GM12878 (cell line): ENCODE measurements around the gene COA1. TPM values are rescaled to one million over a fixed set of nuclear protein-coding genes. Genes with fewer than 3 reads are reported as not detected.

Experiments used
- ATAC-seq: fragments of 200-7000 bp; cut with Tn5 transposase; 3 replicates; pipeline ENCODE4 v1.9.1; 2020; ENCODE audit warnings: mild to moderate bottlenecking, moderate library complexity
- BruUV-seq: library from RNA; stranded (reverse); fragments of 400-500 nt; replicated peaks from 2 replicates; lab custom pipeline; 2021; lab: Mats Ljungman, UMichigan
- CTCF ChIA-PET: fragments of 300-600 bp; sonication (Branson Sonifier 250); formaldehyde crosslinking; extraction: SDS; loops from one replicate; lab custom pipeline; 2021; ENCODE audit warnings: inconsistent platforms; lab: Yijun Ruan, JAX
- POLR2A ChIA-PET: fragments of 350-600 bp; formaldehyde crosslinking; extraction: SDS; loops from one replicate; lab custom pipeline; 2021; ENCODE audit warnings: inconsistent platforms; lab: Charles Lee
- RAD21 ChIA-PET: fragments of 300-600 bp; sonication (Branson Sonifier 250); formaldehyde crosslinking; loops from one replicate; lab custom pipeline; 2023; ENCODE audit warnings: antibody characterized with exemption; ENCODE audit not compliant: unreplicated experiment; lab: Charles Lee
- SMC1A ChIA-PET: fragments of 300-600 bp; sonication (Branson Sonifier 250); formaldehyde crosslinking; loops from one replicate; lab custom pipeline; 2023; ENCODE audit not compliant: unreplicated experiment, uncharacterized antibody; lab: Charles Lee
- DNase-seq: peaks from one replicate; pipeline ENCODE4 v3.0.0-alpha.2; 2011; ENCODE audit warnings: low read depth, low spot score
- FAIRE-seq: peaks from 3 replicates; lab custom pipeline; 2011; peaks lifted over from hg19 to GRCh38; lab: Jason Lieb, UNC
- H2AFZ ChIP-seq: 2 replicates; pipeline ENCODE4 v1.6.0; 2011; ENCODE audit warnings: low read depth, low read length, control low read depth; ENCODE audit not compliant: control insufficient read depth
- H3K27ac ChIP-seq: 2 replicates; pipeline ENCODE4 v1.5.1; 2011; ENCODE audit warnings: control low read depth; ENCODE audit not compliant: control insufficient read depth, insufficient read depth
- H3K27me3 ChIP-seq, 2 experiments: replicated peaks in 1 of 2; 2 replicates each; pipeline versions ENCODE4 v1.6.0 to v1.6.1; 2011; ENCODE audit warnings: low read length in 1 of 2; ENCODE audit not compliant: control insufficient read depth in 2 of 2, insufficient read depth in 2 of 2
- H3K36me3 ChIP-seq, 2 experiments: 2 replicates each; pipeline ENCODE4 v1.5.1; 2011; ENCODE audit warnings: low read length in 1 of 2; ENCODE audit not compliant: control insufficient read depth in 2 of 2, insufficient read depth in 2 of 2
- H3K4me1 ChIP-seq: 2 replicates; pipeline ENCODE4 v1.6.1; 2011; ENCODE audit warnings: mild to moderate bottlenecking, low read length, moderate library complexity, mixed read lengths; ENCODE audit not compliant: control insufficient read depth, insufficient read depth
- H3K4me2 ChIP-seq: 2 replicates; pipeline ENCODE4 v1.6.0; 2011; ENCODE audit warnings: control low read depth; ENCODE audit not compliant: control insufficient read depth, insufficient read depth
- H3K4me3 ChIP-seq: fragments of 200-600 bp; sonication (generic); 2 replicates; pipeline ENCODE4 v1.5.1; 2016
- H3K79me2 ChIP-seq: 2 replicates; pipeline ENCODE4 v1.6.0; 2011; ENCODE audit warnings: low read length; ENCODE audit not compliant: control insufficient read depth, insufficient read depth
- H3K9ac ChIP-seq: 2 replicates; pipeline ENCODE4 v1.8.0; 2011; ENCODE audit warnings: low read length, control low read depth, mixed read lengths; ENCODE audit not compliant: control insufficient read depth, insufficient read depth
- H3K9me3 ChIP-seq: replicated peaks from 3 replicates; pipeline ENCODE4 v1.5.1; 2011; ENCODE audit warnings: mild to moderate bottlenecking, low read length; ENCODE audit not compliant: control insufficient read depth, insufficient read depth
- H4K20me1 ChIP-seq: 2 replicates; pipeline ENCODE4 v1.6.0; 2011; ENCODE audit not compliant: control insufficient read depth, insufficient read depth
- ASH2L ChIP-seq: fragments of 300-600, 200-600 bp; sonication (generic); IDR thresholded peaks from 2 replicates; pipeline ENCODE4 v1.6.1; 2017; ENCODE audit warnings: low read depth, mild to moderate bottlenecking, borderline replicate concordance
- DPF2 ChIP-seq: fragments of 450-650 bp; IDR thresholded peaks from 2 replicates; pipeline ENCODE4 v1.6.1; 2017; ENCODE audit warnings: mild to moderate bottlenecking
- FOS ChIP-seq: IDR thresholded peaks from 3 replicates; pipeline ENCODE4 v1.6.1; 2011; ENCODE audit warnings: borderline replicate concordance; ENCODE audit not compliant: insufficient read length; ENCODE audit errors: extremely low read depth
- JUND ChIP-seq: IDR thresholded peaks from 2 replicates; pipeline ENCODE4 v1.6.1; 2012; ENCODE audit warnings: low read depth, mild to moderate bottlenecking, low read length, improper control_type of control experiment, moderate library complexity
- NFIC ChIP-seq: IDR thresholded peaks from 2 replicates; pipeline ENCODE4 v1.6.1; 2012; ENCODE audit warnings: low read depth, mild to moderate bottlenecking, inconsistent platforms, low read length, moderate library complexity
- NFXL1 ChIP-seq: fragments of 450-650 bp; IDR thresholded peaks from 2 replicates; pipeline ENCODE4 v1.6.1; 2017; ENCODE audit warnings: antibody characterized with exemption, mild to moderate bottlenecking, borderline replicate concordance
- NFYB ChIP-seq: IDR thresholded peaks from 2 replicates; pipeline ENCODE4 v1.6.1; 2011; ENCODE audit warnings: low read depth, mild to moderate bottlenecking, low read length, improper control_type of control experiment, moderate library complexity; ENCODE audit not compliant: insufficient read depth
- NR2C1 ChIP-seq: fragments of 450-650 bp; IDR thresholded peaks from 2 replicates; pipeline ENCODE4 v1.6.1; 2017; ENCODE audit warnings: antibody characterized with exemption, mild to moderate bottlenecking, moderate library complexity
- PML ChIP-seq: IDR thresholded peaks from 2 replicates; pipeline ENCODE4 v1.6.1; 2012; ENCODE audit warnings: low read length, inconsistent platforms
- POU2F2 ChIP-seq: IDR thresholded peaks from 3 replicates; pipeline ENCODE4 v1.6.1; 2011; ENCODE audit warnings: low read depth, mild to moderate bottlenecking, low read length, borderline replicate concordance
- RELA ChIP-seq: fragments of 450-650 bp; IDR thresholded peaks from 2 replicates; pipeline ENCODE4 v1.8.0; 2014; ENCODE audit warnings: borderline replicate concordance; ENCODE audit not compliant: partially characterized antibody
- SMARCA5 ChIP-seq: fragments of 450-650 bp; IDR thresholded peaks from 2 replicates; pipeline ENCODE4 v1.6.1; 2017; ENCODE audit warnings: mild to moderate bottlenecking
- SP1 ChIP-seq: IDR thresholded peaks from one replicate; pipeline ENCODE4 v1.6.1; 2011; ENCODE audit warnings: low read depth, low read length
- SUPT20H ChIP-seq: IDR thresholded peaks from 2 replicates; pipeline ENCODE4 v1.6.1; 2011; ENCODE audit warnings: low read depth, mild to moderate bottlenecking, low read length, moderate library complexity, borderline replicate concordance; ENCODE audit not compliant: control insufficient read depth
- TCF12 ChIP-seq: IDR thresholded peaks from 2 replicates; pipeline ENCODE4 v1.6.1; 2011; ENCODE audit warnings: low read depth, mild to moderate bottlenecking, low read length
- in situ Hi-C: fragments of 300-500 bp; cut with MboI; formaldehyde crosslinking; loops from 9 replicates; pipeline ENCODE4 v1.14.3; 2018; ENCODE audit warnings: mixed read lengths
- intact Hi-C: fragments of 100-400 bp; cut with micrococcal nuclease; formaldehyde crosslinking; loops from one replicate; pipeline ENCODE4 v1.14.2; 2022; ENCODE audit not compliant: unreplicated experiment
- polyA plus RNA-seq, 11 experiments: library from polyadenylated mRNA; depleted of rRNA in 4 of 11; unstranded in 6 of 11; stranded (reverse) in 5 of 11; fragments of >200 nt; fragmentation: Nextera tagmentation in 4 of 11; fragmentation: Illumina TruSeq in 1 of 11; extraction: Ambion mirVana in 4 of 11; extraction: Trizol in 1 of 11; gene quantifications; 1 replicate in 1 of 11; 2 replicates in 10 of 11; pipeline versions ENCODE4 v1.2.1 to v1.2.3, GENCODE V29; 2011 to 2016; ENCODE audit warnings: inconsistent platforms in 2 of 11, missing spikeins in 2 of 11, low read depth in 1 of 11
- total RNA-seq, 4 experiments: library from RNA; depleted of rRNA in 3 of 4; stranded (reverse); fragments of >200 nt in 3 of 4; fragmentation: Illumina TruSeq in 1 of 4; extraction: Trizol in 1 of 4; gene quantifications; 2 replicates each; pipeline versions ENCODE4 v1.2.1 to v1.2.3, GENCODE V29; 2013 to 2021
- TF ChIP-seq, protein P1 (sequence below): fragments of 450-650 bp; IDR thresholded peaks from 2 replicates; pipeline ENCODE4 v1.6.1; 2016; ENCODE audit warnings: mild to moderate bottlenecking
- TF ChIP-seq, protein P2 (sequence below): fragments of 150-350 bp; IDR thresholded peaks from 2 replicates; pipeline ENCODE4 v1.6.1; 2014; ENCODE audit warnings: mild to moderate bottlenecking, low read depth, low read length

COA1 gene
- total and polyA plus RNA-seq, 10 of the 15 experiments (the other 5 are each of a cell fraction or from before 2014, with no cell fraction given), result 83.1 to 258 (median 111) TPM

DNA sequence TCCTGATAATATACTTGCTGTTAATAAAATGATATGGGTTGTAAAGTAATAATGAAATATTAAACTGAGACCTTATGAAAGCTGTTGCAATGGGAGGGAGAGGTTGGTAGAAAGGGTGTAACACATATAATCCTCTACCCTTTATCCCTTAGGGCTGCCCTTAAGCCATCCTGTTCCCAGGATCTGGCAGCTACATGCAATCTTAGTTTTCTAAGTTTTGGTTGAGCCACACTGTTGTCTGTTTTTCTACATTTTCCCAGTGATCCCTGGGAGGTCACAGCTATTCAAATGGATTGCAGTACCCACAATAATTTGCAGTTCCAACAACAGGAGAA, 6.3 kb downstream of the COA1 start:
- FAIRE-seq (no peak), ATAC-seq (no peak), DNase-seq (no peak)
- Histone ChIP-seq H3K4me3 (no peak overlapping the region), H3K79me2 (peaks cover 91% of the 10 kb centered on the region), H3K27me3 (no peaks in the 10 kb centered on the region), H2AFZ (no peak overlapping the region), H3K36me3 (peaks cover 0 to 4% of the 10 kb centered on the region in 2 experiments; a peak in 1 of 4 replicates), H3K9me3 (peaks cover 2% of the 10 kb centered on the region), H3K27ac (no peak overlapping the region), H3K4me2 (no peak overlapping the region; the same call in 1 of the 2 replicates), H4K20me1 (no peaks in the 10 kb centered on the region; the same call in 1 of the 2 replicates), H3K9ac (no peak overlapping the region), H3K4me1 (no peaks in the 10 kb centered on the region)
- BruUV-seq, result no TSS peak
- intact Hi-C loops, result loop anchor here (5.0 to 10.0 kb wide), 2 partner anchors 266 to 788 kb away; partner anchors contain the start of genes MRPL32 and PSMA2
- ChIA-PET RAD21 (interaction anchor here (1.0 to 6.8 kb wide), 11 partner anchors 13 to 788 kb away, joined by 3 to 150 read pairs (median 8); partner anchors contain the start of genes BLVRA and STK17A), SMC1A (interaction anchor here (0.8 to 5.9 kb wide), 11 partner anchors 11 to 268 kb away, joined by 3 to 99 read pairs (median 7); partner anchors contain the start of gene STK17A), CTCF (interaction anchor here (0.6 to 7.6 kb wide), 15 partner anchors 19 to 279 kb away, joined by 3 to 169 read pairs (median 6); partner anchors contain the start of gene STK17A), POLR2A (interaction anchor here (0.9 to 2.8 kb wide), 4 partner anchors 10 to 141 kb away, joined by 4 to 10 read pairs (median 4); partner anchors contain the start of gene STK17A)
- TF ChIP-seq SUPT20H (no peak), ASH2L (no peak), NFYB (no peak), DPF2 (no peak), NR2C1 (no peak), TCF12 (no peak), SP1 (no peak), SMARCA5 (no peak), JUND (no peak), FOS (no peak), NFXL1 (no peak), NFIC (no peak), PML (no peak), RELA (no peak), POU2F2 (no peak)
- TF ChIP-seq, protein P1, sequence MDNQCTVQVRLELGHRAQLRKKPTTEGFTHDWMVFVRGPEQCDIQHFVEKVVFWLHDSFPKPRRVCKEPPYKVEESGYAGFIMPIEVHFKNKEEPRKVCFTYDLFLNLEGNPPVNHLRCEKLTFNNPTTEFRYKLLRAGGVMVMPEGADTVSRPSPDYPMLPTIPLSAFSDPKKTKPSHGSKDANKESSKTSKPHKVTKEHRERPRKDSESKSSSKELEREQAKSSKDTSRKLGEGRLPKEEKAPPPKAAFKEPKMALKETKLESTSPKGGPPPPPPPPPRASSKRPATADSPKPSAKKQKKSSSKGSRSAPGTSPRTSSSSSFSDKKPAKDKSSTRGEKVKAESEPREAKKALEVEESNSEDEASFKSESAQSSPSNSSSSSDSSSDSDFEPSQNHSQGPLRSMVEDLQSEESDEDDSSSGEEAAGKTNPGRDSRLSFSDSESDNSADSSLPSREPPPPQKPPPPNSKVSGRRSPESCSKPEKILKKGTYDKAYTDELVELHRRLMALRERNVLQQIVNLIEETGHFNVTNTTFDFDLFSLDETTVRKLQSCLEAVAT, result no peak
- TF ChIP-seq, protein P2, sequence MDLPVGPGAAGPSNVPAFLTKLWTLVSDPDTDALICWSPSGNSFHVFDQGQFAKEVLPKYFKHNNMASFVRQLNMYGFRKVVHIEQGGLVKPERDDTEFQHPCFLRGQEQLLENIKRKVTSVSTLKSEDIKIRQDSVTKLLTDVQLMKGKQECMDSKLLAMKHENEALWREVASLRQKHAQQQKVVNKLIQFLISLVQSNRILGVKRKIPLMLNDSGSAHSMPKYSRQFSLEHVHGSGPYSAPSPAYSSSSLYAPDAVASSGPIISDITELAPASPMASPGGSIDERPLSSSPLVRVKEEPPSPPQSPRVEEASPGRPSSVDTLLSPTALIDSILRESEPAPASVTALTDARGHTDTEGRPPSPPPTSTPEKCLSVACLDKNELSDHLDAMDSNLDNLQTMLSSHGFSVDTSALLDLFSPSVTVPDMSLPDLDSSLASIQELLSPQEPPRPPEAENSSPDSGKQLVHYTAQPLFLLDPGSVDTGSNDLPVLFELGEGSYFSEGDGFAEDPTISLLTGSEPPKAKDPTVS, result no peak
- in situ Hi-C loops, result loop anchor here (5.0 to 10.0 kb wide), 3 partner anchors 114 to 788 kb away; partner anchors contain the start of genes MRPL32, PSMA2 and STK17A
